Fibroblast of skin of back (primary cell): ENCODE measurements around the gene YEATS2.

ENCODE experiments used
- DNase-seq: peaks from one replicate; pipeline ENCODE4 v3.0.0-alpha.2; 2013

YEATS2 gene

GRCh38 chr3:183814240-183814639, 116.6 kb downstream of the YEATS2 start:
- DNase-seq, result no peak

GRCh38 chr3:183815563-183815940, 118.0 kb downstream of the YEATS2 start:
- no peak for DNase-seq

GRCh38 chr3:183815951-183816475, 118.4 kb downstream of the YEATS2 start:
- DNase-seq, result no peak

- DNase-seq, result no peak
Observed at GRCh38 chr3:183816681-183817510, 119.3 kb downstream of the YEATS2 start.

GRCh38 chr3:183817639-183818038, 120.0 kb downstream of the YEATS2 start:
- no peak for DNase-seq

GRCh38 chr3:183818041-183818620, 120.5 kb downstream of the YEATS2 start:
- DNase-seq, result no peak

- DNase-seq, result no peak
Observed at GRCh38 chr3:183818706-183819624, 121.4 kb downstream of the YEATS2 start.

GRCh38 chr3:183819831-183820230, 122.2 kb downstream of the YEATS2 start:
- DNase-seq, result no peak

GRCh38 chr3:183822631-183823030, 125.0 kb downstream of the YEATS2 start:
- DNase-seq, result no peak

- no peak for DNase-seq
Observed at GRCh38 chr3:183823963-183824362, 126.4 kb downstream of the YEATS2 start.

GRCh38 chr3:183824761-183825455, 127.3 kb downstream of the YEATS2 start:
- peak; percentile 12 for DNase-seq

GRCh38 chr3:183825456-183826161, 128.0 kb downstream of the YEATS2 start, which contains the start of gene MAP6D1:
TSS of gene MAP6D1 (minus strand) at chr3:183825577. CDS start at chr3:183825547, 30 bp downstream.
- DNase-seq, result peak; percentile 69

- no peak for DNase-seq
Observed at GRCh38 chr3:183826448-183827250, 129.1 kb downstream of the YEATS2 start.

GRCh38 chr3:183827809-183828537, 130.4 kb downstream of the YEATS2 start:
- no peak for DNase-seq

- DNase-seq, result no peak
Observed at GRCh38 chr3:183828538-183828870, 130.9 kb downstream of the YEATS2 start.

GRCh38 chr3:183829466-183829865, 131.9 kb downstream of the YEATS2 start:
- DNase-seq, result no peak

- no peak for DNase-seq
Observed at GRCh38 chr3:183830187-183830586, 132.6 kb downstream of the YEATS2 start.

GRCh38 chr3:183833516-183833915, 135.9 kb downstream of the YEATS2 start:
- no peak for DNase-seq

GRCh38 chr3:183837390-183837789, 139.8 kb downstream of the YEATS2 start:
- no peak for DNase-seq

- DNase-seq, result no peak
Observed at GRCh38 chr3:183837894-183838293, 140.3 kb downstream of the YEATS2 start.
